ENCODE measurements around the gene CTSE. TPM values are rescaled to one million over a fixed set of nuclear protein-coding genes. Genes with fewer than 3 reads are reported as not detected.

The CTSE gene
- total and polyA plus RNA-seq, 2 experiments from 2014 or later = not detected

- no peak overlapping the region for H3K27ac Mint-ChIP-seq
Observed at GRCh38 chr1:205977402-205978014, 46.2 kb downstream of the CTSE start.

GRCh38 chr1:205976708-205977401 is 46.8 kb downstream of the CTSE start:
- Mint-ChIP-seq H3K27ac (no peak overlapping the region), H3K9me3 (peaks cover 10% of the 10 kb centered on the region), H3K27me3 (ENCODE audit: insufficient read depth, low read depth, poor library complexity) (peaks cover 7% of the 10 kb centered on the region), H3K36me3 (ENCODE audit: low read depth) (no peaks in the 10 kb centered on the region; the same call in 2 of the 3 replicates), H3K4me3 (no peak overlapping the region), H3K4me1 (peaks cover 2% of the 10 kb centered on the region; the same call in 2 of the 3 replicates)
- DNase-seq (ENCODE audit: low spot score) (peak; percentile 41), ATAC-seq (peak; percentile 58)
- Histone ChIP-seq H3F3A (replicated peaks; ENCODE audit: low read depth) (peaks cover 10% of the 10 kb centered on the region; the same call in 1 of the 2 replicates), H3K36me3 (ENCODE audit: insufficient read depth) (no peaks in the 10 kb centered on the region), H3K27me3 (ENCODE audit: insufficient read depth) (no peaks in the 10 kb centered on the region), H4K20me1 (replicated peaks; ENCODE audit: insufficient read depth) (no peaks in the 10 kb centered on the region), H3K9me2 (ENCODE audit: insufficient read depth) (no peaks in the 10 kb centered on the region), H3K4me1 (ENCODE audit: insufficient read depth) (no peaks in the 10 kb centered on the region), H2AFZ (peak overlapping the region; percentile 21; the same call in 1 of the 2 replicates), H3K27ac (ENCODE audit: low read depth) (no peak overlapping the region), H3K4me2 (no peak overlapping the region), H3K4me3 (no peak overlapping the region), H3K79me2 (replicated peaks; ENCODE audit: insufficient read depth) (no peaks in the 10 kb centered on the region)
- TF ChIP-seq ETS1 (IDR thresholded peaks at IDR 0.05) (no peak), CTCF (conservative IDR thresholded peaks at IDR 0.05; ENCODE audit: low read depth in 2 of 2) (no peak), CREB1 (CRISPR knock-in tag; IDR thresholded peaks at IDR 0.05; ENCODE audit: low read depth) (no peak), NANOG (IDR thresholded peaks at IDR 0.05; ENCODE audit: borderline replicate concordance) (no peak), ZNF331 (CRISPR knock-in tag; IDR thresholded peaks at IDR 0.05; ENCODE audit: low read depth) (no peak), ZNF114 (CRISPR knock-in tag; IDR thresholded peaks at IDR 0.05) (no peak), EZH2phosphoT487 (IDR thresholded peaks at IDR 0.05; ENCODE audit: unreplicated experiment) (no peak), REST (IDR thresholded peaks at IDR 0.05; ENCODE audit: unreplicated experiment) (no peak)

More at GRCh38 chr1:205977402-205978014, 46.2 kb downstream of the CTSE start:
- DNase-seq (ENCODE audit: low spot score) (peak; percentile 83), ATAC-seq (peak; percentile 94)
- Histone ChIP-seq H3K4me1 (ENCODE audit: insufficient read depth) (no peaks in the 10 kb centered on the region), H3K9me2 (ENCODE audit: insufficient read depth) (no peaks in the 10 kb centered on the region), H3F3A (replicated peaks; ENCODE audit: low read depth) (peaks cover 10% of the 10 kb centered on the region; the same call in 1 of the 2 replicates), H3K4me2 (no peak overlapping the region), H3K4me3 (no peak overlapping the region), H2AFZ (peak overlapping the region; percentile 21; the same call in 1 of the 2 replicates), H3K27me3 (ENCODE audit: insufficient read depth) (no peaks in the 10 kb centered on the region), H3K27ac (ENCODE audit: low read depth) (no peak overlapping the region), H3K36me3 (ENCODE audit: insufficient read depth) (no peaks in the 10 kb centered on the region), H4K20me1 (replicated peaks; ENCODE audit: insufficient read depth) (no peaks in the 10 kb centered on the region), H3K79me2 (replicated peaks; ENCODE audit: insufficient read depth) (no peaks in the 10 kb centered on the region)
- TF ChIP-seq CTCF (conservative IDR thresholded peaks at IDR 0.05; ENCODE audit: low read depth in 2 of 2) = peak; percentile 97 to 99
- no peak for TF ChIP-seq JUNB (IDR thresholded peaks at IDR 0.05; ENCODE audit: unreplicated experiment)
- peaks cover 8% of the 10 kb centered on the region for H3K27me3 Mint-ChIP-seq (ENCODE audit: insufficient read depth, low read depth, poor library complexity)
- peaks cover 2% of the 10 kb centered on the region; the same call in 2 of the 3 replicates for H3K4me1 Mint-ChIP-seq
- H3K9me3 Mint-ChIP-seq = peaks cover 13% of the 10 kb centered on the region
- no peak overlapping the region for H3K4me3 Mint-ChIP-seq
- no peaks in the 10 kb centered on the region; the same call in 2 of the 3 replicates for H3K36me3 Mint-ChIP-seq (ENCODE audit: low read depth)
